ENCODE measurements around the gene CCIN. TPM values are rescaled to one million over a fixed set of nuclear protein-coding genes. Genes with fewer than 3 reads are reported as not detected.
"Not testable (repeated sequence)": the region's sequence is repeated elsewhere in the genome, so short reads cannot be mapped to it uniquely, and the experiment has no call there.

The CCIN gene
- total RNA-seq, 1 experiment from 2014 or later, result not detected

DNA sequence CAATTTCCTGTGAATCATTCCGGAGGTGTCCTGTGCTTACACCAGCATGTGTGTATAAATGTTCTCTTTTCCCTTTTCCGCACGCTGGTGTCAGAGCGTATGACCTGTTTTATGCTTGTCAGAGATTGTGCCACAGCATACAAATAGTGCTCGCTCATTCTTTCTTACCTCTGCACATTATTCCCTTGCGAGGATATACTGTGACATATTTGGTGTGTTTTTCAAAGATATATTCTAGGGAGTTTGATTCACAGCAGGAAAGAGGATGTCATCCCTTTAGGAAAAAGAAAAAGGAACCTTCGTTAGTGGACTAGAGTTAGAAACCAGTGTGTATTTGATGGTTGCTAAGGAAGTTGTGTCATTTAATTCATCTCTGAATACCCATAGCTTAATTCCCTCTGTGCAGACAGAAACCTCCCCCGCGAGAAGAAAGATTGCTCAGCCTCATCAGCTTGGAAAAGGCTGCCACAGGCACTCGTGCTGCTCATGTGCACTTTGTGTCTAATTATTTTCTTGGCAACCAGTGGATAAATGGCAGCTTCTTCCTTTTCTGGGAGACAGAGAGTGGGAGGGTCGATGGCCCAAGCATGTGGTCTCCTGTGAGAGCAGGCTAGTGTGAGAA lies 14.7 kb upstream of the CCIN start:
- in situ Hi-C loops (cut with HindIII; ENCODE audit: low sequenced_read_pairs), result no loop called here
- peak; percentile 59 for DNase-seq (ENCODE audit: low spot score)

DNA sequence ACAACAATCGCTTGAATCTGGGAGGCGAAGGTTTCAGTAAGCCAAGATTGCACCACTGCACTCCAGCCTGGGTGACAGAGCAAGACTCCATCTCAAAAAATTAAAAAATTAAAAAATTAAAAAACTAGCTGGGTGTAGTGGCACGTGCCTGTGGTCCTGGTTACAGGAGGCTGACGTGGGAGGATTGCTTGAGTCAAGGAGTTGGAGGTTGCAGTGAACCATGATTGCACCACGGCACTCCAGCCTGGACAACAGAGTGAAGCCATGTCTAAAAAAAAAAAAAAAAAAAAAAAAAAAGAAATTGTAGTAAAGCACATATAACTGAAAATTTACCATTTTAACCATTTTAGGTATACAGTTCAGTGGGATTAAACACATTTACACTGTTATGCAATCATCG lies 13.1 kb upstream of the CCIN start:
- in situ Hi-C loops (cut with HindIII; ENCODE audit: low sequenced_read_pairs), result no loop called here
- DNase-seq (ENCODE audit: low spot score), result no peak

DNA sequence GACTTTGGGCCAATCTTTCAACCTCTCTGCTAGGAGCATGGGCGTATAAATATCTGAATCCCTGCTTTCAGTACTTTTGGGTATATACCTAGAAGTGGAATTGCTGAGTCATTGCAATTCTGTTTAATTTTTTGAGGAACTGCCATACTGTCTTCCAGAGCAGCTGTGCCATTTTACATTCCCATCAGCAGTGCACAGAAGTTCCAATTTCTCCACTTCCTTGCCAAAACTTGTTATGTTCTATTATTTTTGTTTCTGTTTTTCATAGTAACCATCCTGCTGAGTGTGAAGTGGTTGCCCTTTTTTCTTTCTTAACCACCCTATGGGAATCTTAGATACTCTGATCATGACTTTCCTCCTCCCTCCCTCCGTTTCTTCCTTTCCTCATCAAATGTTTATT lies 11.1 kb upstream of the CCIN start:
- no peak for DNase-seq (ENCODE audit: low spot score)
- in situ Hi-C loops (cut with HindIII; ENCODE audit: low sequenced_read_pairs), result no loop called here

DNA sequence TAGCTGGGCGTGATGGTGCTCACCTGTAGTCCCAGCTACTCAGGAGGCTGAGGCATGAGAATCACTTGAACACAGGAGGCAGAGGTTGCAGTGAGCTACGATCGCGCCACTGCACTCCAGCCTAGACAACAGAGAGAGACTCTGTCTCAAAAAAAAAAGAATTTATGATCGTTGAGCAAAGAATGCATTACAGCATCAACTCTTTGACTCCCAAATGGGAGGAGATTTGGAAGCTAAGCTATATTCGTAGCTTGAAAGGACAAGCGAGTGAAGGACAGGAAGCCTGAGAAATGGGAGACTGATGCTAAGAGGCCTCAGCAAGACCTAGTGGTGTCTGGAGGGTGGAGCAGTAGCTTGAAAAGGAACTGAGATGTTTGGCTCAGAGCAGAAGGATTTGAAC lies 10.3 kb upstream of the CCIN start:
- DNase-seq (ENCODE audit: low spot score), result no peak
- in situ Hi-C loops (cut with HindIII; ENCODE audit: low sequenced_read_pairs), result no loop called here

DNA sequence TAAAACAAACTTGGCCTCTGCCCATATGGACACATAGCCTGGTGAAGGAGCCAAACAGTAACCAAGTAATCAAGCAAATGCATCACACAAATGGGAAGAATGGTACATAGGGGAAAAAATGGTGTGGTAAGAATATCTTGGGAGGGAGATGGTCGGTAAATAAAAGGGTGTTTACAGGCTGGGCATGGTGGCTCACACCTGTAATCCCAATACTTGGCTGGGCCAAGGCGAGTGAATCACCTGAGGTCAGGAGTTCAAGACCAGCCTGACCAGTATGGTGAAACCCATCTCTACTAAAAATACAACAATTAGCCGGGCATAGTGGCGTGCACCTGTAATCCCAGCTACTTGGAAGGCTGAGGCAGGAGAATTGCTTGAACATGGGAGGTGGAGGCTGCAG lies 9.7 kb upstream of the CCIN start:
- in situ Hi-C loops (cut with HindIII; ENCODE audit: low sequenced_read_pairs); DNase-seq (ENCODE audit: low spot score): not testable (repeated sequence)

DNA sequence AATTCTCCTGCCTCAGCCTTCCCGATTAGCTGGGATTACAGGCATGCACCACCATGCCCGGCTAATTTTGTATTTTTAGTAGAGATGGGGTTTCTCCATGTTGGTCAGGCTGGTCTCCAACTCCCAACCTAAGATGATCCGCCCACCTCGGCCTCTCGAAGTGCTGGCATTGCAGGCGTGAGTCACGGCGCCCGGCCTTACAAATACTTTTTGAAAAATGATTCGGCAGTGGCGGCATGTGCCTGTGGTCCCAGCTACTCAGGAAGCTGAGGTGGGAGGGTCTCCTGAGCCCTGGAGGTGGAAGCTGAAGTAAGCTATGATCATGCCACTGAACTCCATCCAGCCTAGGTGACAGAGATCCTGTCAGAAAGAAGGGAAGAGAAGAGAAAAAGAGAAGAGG lies 9.1 kb upstream of the CCIN start:
- DNase-seq (ENCODE audit: low spot score); in situ Hi-C loops (cut with HindIII; ENCODE audit: low sequenced_read_pairs): not testable (repeated sequence)

DNA sequence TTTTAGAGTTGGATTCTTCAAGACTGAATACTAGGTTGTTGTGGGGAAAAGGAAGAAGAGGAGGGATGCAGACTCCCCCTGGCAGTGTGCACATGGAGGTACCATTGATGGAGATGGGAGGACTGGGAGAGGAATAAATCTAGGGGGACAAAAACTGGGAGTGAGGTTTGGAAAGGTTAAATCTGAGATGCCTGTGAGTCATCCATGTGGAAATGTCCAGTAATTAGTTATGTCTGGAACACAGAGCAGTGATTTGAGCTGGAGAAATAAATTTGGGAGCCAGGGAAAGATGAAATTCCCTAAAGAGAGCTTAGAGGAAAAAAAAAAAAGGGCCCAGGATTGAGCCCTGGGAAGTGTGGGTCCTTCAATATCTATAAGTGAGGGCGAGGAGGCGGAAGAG lies 8.0 kb upstream of the CCIN start:
- DNase-seq (ENCODE audit: low spot score), result no peak
- in situ Hi-C loops (cut with HindIII; ENCODE audit: low sequenced_read_pairs), result no loop called here

DNA sequence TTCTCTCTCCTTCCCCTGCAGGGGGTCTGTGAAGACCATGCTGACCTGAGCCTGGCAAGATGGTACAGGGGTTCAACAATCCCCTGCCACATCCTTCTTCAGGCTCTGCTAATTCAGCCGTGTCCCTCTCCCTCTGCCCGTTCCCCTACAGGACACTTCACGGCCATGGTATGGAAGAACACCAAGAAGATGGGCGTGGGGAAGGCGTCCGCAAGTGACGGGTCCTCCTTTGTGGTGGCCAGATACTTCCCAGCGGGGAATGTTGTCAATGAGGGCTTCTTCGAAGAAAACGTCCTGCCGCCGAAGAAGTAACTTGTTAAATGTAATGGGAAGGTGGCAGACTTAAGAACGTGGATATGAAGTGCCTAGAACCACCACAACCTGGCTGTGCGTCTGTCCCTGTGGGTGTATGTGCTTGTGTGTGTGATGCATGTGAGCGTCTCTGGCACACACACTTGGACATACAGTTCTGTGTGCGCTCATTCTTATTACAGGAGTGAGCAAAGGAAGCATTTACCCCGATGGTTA lies 6.9 kb upstream of the CCIN start:
- in situ Hi-C loops (cut with HindIII; ENCODE audit: low sequenced_read_pairs), result no loop called here
- DNase-seq (ENCODE audit: low spot score), result no peak

DNA sequence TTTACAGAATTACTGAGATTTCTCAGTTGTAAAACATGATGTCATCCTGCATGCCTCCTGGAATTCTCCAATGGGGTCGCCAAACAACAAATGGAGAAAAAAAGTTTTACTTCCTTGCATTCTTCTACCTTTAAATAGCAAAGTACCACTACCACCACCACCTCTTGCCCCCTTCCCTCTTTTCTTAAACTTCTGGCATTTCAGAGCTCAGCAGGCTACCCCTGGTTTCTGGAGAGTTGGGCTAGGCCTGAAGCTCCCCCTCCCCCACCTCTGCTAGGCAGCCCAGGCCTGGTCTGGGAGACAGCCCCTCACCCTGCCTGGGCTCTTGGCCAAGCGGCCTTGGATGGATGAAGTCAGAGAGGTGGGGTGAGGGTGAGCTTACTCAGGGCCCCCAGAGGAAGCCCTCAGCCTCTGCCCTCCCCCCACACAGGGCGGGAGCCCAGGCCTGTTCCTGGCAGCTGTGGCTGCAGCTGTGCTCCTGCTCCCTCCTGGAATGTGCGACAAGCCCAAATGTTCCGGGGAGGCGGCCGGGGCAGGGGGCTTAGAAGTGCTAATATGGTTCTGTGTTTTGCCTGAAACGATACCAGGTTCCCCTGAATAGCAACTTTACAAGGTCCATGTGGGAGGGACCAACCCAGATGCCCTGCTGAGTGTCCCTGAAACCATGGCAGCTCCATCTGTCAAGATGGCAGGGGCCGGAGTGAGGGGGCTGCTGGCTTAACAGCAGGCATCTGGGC lies 6.0 kb upstream of the CCIN start:
- in situ Hi-C loops (cut with HindIII; ENCODE audit: low sequenced_read_pairs), result no loop called here
- DNase-seq (ENCODE audit: low spot score), result peak; percentile 87

DNA sequence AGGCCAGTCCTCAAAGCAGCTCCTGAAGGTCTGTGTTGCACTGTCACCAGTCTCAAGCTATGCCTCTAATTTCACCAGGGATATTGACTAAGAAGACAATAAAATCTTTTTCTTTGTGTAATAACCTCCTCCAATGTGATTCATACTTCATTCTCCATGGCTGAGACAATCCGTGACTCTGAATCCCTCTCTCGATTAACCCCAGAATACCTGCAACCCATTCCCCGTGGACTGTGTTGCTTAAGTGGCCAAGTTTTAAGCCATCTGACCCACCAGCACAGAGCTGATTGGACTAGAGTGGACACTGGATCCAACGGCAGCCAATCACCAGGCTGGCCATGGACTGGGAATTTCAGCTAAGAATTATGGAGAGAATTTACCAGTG lies 5.4 kb upstream of the CCIN start:
- in situ Hi-C loops (cut with HindIII; ENCODE audit: low sequenced_read_pairs), result no loop called here
- no peak for DNase-seq (ENCODE audit: low spot score)

DNA sequence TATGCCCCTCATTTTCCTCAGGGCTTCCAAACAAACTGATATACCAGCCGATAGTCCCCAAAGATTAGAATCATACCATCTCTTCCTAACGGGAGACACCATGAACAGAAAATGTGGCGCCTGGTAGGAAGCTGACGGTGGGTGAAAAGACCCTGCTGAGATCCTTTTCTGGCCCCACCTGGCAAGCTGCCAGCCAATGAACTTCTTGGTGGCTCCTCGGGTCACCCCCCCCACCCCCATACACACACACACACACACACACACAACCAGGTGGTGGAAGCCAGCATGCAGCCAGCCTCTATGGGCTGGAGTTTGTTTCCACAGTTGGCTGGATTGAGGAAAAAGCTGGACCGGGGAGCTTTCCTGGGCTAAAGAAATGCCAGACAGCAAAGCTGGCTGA lies 4.8 kb upstream of the CCIN start:
- in situ Hi-C loops (cut with HindIII; ENCODE audit: low sequenced_read_pairs), result no loop called here
- no peak for DNase-seq (ENCODE audit: low spot score)

DNA sequence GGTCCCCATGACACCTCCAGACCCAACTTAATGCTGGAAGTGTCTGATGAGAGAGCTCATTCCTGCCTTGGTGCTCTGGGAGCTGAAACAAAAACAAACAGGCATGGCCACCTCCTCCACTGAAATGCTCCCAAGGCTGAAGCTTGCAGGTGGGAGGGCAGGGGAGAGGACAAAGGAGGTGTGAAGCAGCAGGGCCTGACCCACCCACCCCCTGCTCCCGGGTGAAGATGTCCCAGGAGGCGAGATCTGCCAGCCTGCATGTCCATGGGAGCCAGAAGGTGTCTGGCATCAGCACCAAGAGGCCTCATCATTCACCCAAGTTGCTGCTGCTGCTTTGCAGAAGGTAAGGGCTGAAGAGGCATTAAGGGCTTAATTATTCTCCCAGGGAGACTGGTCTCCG lies 4.2 kb upstream of the CCIN start:
- in situ Hi-C loops (cut with HindIII; ENCODE audit: low sequenced_read_pairs), result no loop called here
- DNase-seq (ENCODE audit: low spot score), result peak; percentile 35

DNA sequence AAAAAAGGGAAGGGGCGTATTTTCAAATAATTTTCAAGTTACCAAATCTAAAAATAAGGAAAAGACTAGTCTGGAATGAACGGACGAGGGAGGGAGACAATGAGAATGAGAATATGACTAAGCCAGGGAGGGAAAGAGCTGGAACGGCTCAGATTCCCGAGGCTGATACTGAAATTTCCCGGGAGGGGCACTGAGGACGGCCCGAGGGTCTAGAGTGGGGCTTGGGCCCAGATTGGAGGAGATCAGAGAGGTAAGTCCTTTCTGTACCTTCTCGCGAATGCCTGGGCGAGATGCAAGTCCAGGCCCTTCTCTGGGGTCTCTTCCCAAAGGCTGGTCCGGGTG lies 3.4 kb upstream of the CCIN start:
- in situ Hi-C loops (cut with HindIII; ENCODE audit: low sequenced_read_pairs), result no loop called here
- peak; percentile 29 for DNase-seq (ENCODE audit: low spot score)

DNA sequence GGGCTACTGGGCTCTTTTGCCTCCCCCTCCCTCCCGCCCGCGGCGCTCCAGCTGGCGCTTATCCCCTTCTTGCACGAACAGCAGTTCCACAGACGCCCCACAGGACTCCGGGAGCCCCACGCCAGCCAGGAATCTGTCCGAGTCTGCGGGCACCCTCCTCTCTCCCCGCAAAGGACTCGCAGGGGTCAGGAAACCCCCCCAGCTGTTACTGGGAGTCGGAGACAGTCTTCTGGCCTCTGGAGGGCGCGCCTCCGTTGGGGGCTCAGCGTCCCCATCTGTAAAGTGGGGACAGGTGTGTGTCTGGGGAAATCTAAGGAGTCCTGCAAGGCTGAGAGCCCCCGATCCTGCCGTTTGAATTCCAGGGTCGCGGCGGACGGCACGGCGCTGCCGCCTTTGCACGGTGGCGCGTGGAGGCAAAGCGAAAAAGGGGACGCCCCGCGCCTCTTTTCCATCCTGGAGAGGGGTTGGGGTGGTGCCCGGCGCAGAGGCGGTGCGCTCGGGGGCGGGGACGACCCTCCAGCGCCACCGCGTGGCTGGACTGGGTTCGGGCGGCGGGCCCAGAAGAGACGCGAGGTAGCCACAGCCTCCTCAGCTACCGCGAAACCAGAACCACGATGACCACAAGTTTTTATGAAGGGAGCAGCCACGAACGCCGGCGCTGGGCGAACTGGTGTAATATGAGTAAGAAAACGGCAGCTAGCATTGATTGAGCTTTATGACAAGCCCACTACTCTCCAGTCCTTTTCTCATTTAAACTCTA lies 2.8 kb upstream of the CCIN start:
- in situ Hi-C loops (cut with HindIII; ENCODE audit: low sequenced_read_pairs), result no loop called here
- peak; percentile 83 for DNase-seq (ENCODE audit: low spot score)

DNA sequence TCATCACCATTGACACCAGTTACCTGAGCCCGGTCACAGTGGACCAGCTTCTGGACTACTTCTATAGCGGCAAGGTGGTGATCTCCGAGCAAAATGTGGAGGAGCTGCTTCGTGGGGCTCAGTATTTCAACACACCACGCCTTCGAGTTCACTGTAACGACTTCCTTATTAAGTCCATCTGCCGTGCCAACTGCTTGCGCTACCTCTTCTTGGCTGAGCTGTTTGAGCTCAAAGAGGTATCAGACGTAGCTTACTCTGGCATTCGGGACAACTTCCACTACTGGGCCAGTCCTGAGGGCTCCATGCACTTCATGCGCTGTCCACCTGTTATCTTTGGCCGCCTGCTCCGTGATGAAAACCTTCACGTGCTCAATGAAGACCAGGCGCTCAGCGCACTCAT lies 520 bp downstream of the CCIN start:
- in situ Hi-C loops (cut with HindIII; ENCODE audit: low sequenced_read_pairs), result no loop called here
- no peak for DNase-seq (ENCODE audit: low spot score)

DNA sequence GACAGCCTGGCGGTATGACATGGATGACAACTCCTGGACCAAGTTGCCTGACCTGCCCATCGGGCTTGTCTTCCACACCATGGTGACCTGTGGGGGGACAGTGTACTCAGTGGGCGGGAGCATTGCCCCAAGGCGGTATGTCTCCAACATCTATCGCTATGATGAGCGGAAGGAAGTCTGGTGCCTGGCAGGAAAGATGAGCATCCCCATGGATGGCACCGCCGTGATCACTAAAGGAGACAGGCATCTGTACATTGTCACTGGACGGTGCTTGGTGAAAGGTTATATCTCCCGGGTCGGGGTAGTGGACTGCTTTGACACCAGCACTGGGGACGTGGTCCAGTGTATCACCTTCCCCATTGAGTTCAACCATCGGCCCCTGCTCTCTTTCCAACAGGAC lies 1.3 kb downstream of the CCIN start:
- DNase-seq (ENCODE audit: low spot score), result no peak
- in situ Hi-C loops (cut with HindIII; ENCODE audit: low sequenced_read_pairs), result no loop called here

DNA sequence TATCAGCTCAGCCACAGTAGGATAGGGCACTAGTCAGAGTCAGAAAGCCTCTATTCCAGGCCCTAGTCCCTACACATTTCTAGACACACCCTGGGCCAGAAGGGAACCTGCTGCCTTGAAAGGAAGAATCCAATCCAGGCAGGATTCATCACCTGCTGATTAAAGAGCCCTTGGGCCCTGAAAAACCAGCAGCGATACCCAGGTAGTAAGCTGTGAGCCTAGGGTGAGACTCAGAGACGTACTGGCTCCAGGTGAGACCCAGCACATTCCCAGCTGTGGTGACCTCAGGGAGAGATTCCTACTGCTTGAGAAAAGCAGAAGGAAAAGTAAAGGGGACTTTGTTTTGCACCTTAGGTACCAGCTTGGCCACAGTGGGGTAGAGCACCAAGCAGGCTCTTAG lies 4.7 kb downstream of the CCIN start:
- DNase-seq (ENCODE audit: low spot score), result no peak
- in situ Hi-C loops (cut with HindIII; ENCODE audit: low sequenced_read_pairs), result no loop called here

DNA sequence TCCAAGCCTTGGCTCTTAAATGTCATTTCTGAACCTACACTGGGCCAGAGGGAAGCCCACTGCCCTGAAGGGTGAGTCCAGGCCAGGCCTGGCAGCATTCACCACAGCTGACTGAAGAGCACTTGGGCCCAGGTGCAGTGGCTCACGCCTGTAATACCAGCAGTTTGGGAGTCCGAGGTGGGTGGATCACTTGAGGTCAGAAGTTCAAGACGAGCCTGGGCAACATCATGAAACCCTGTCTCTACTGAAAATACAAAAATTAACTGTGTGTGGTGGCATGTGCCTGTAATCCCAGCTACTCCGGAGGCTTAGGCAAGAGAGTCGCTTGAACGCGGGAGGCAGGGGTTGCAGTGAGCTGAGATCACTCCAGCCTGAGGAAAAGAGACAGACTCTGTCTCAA lies 5.1 kb downstream of the CCIN start:
- DNase-seq (ENCODE audit: low spot score), result no peak
- in situ Hi-C loops (cut with HindIII; ENCODE audit: low sequenced_read_pairs), result no loop called here

DNA sequence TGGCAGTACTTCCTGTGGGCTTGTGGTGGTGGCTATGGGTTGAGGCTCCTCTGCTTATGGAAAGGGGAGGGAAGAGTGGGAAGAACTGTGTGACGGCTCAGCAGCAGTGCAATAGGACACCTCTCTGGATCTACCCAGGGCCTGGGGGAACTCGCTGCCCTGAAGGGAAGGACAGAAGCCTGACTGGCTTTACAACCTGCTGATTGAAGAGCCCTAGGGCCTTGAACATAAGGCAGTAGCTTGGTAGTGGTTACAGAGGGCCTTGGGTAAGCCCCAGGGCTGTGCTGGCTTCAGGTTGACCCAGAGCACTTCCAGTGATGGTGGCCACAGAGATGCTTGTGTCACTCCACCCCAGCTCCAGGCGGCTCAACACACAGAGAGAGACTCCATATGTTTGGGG lies 5.5 kb downstream of the CCIN start:
- no peak for DNase-seq (ENCODE audit: low spot score)
- in situ Hi-C loops (cut with HindIII; ENCODE audit: low sequenced_read_pairs), result no loop called here

DNA sequence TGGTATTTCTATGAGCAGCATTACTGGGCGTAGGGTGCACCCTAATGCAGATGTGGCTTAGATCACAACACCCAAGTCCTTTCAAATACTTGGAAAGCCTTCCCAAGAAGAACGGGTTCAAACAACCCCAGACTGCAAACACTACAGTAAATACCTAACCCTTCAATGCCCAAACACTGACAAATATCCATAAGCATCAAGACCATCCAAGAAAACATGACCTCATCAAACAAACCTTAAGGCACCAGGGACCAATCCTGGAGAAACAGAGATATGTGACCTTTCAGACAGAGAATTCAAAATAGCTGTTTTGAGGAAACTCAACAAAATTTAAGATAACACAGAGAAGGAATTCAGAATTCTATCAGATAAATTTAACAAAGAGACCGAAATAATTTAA lies 6.0 kb downstream of the CCIN start:
- DNase-seq (ENCODE audit: low spot score); in situ Hi-C loops (cut with HindIII; ENCODE audit: low sequenced_read_pairs): not testable (repeated sequence)
